Endothelial cell of umbilical vein (primary cell): Measurements from ENCODE around the gene GLRA2. TPM values are rescaled to one million over a fixed set of nuclear protein-coding genes. Genes with fewer than 3 reads are reported as not detected.

Experiments
- BruUV-seq: library from RNA; stranded (reverse); fragments of 400-500 nt; replicated peaks from 2 replicates; lab custom pipeline; 2021; lab: Mats Ljungman, UMichigan
- CTCF ChIA-PET: fragments of 300-600, 350-600 bp; sonication (Branson Sonifier 250); formaldehyde crosslinking; loops from one replicate; lab custom pipeline; 2021; ENCODE audit warnings: antibody characterized with exemption, inconsistent platforms; lab: Charles Lee
- POLR2A ChIA-PET: fragments of 300-600, 350-600 bp; sonication (Branson Sonifier 250); formaldehyde crosslinking; loops from one replicate; lab custom pipeline; 2021; ENCODE audit warnings: antibody characterized with exemption, inconsistent platforms; lab: Charles Lee
- DNase-seq: peaks from one replicate; pipeline ENCODE4 v3.0.0-alpha.2; 2011; ENCODE audit warnings: low read depth, low spot score
- FAIRE-seq: peaks from 2 replicates; lab custom pipeline; 2011; peaks lifted over from hg19 to GRCh38; lab: Jason Lieb, UNC
- H2AFZ ChIP-seq: 2 replicates; pipeline ENCODE4 v1.6.0; 2012; ENCODE audit warnings: low read depth, low read length, control low read depth, inconsistent platforms
- H3K27ac ChIP-seq: 2 replicates; pipeline ENCODE4 v1.5.1; 2011; ENCODE audit warnings: low read depth, mild to moderate bottlenecking, control low read depth, low read length, moderate library complexity; ENCODE audit not compliant: insufficient read depth
- H3K27me3 ChIP-seq, 2 experiments: 2 replicates each; pipeline versions ENCODE4 v1.6.0 to v1.6.1; 2011; ENCODE audit warnings: low read length in 2 of 2, mixed read lengths in 1 of 2; ENCODE audit not compliant: control insufficient read depth in 2 of 2, insufficient read depth in 2 of 2
- H3K36me3 ChIP-seq, 2 experiments: 2 replicates in 1 of 2; 3 replicates in 1 of 2; pipeline ENCODE4 v1.5.1; 2011; ENCODE audit warnings: low read length in 2 of 2, mild to moderate bottlenecking in 1 of 2, moderate library complexity in 1 of 2; ENCODE audit not compliant: control insufficient read depth in 2 of 2, insufficient read depth in 2 of 2; ENCODE audit errors: extremely low read depth in 1 of 2
- H3K4me1 ChIP-seq: 3 replicates; pipeline ENCODE4 v1.5.1; 2011; ENCODE audit warnings: mild to moderate bottlenecking, low read length; ENCODE audit not compliant: control insufficient read depth, insufficient read depth; ENCODE audit errors: extremely low read depth
- H3K4me2 ChIP-seq: 2 replicates; pipeline ENCODE4 v1.6.1; 2011; ENCODE audit warnings: low read length, control low read depth, mixed read lengths; ENCODE audit not compliant: insufficient read depth
- H3K4me3 ChIP-seq, 3 experiments: fragments of 200-600 bp in 1 of 3; sonication (generic), shearing (Covaris generic) in 1 of 3; replicated peaks in 1 of 3; 2 replicates each; pipeline ENCODE4 v1.5.1; 2011 to 2016; ENCODE audit warnings: control low read depth in 3 of 3, low read length in 3 of 3, mild to moderate bottlenecking in 2 of 3, inconsistent platforms in 1 of 3, low read depth in 1 of 3, moderate library complexity in 1 of 3; ENCODE audit not compliant: insufficient read depth in 1 of 3
- H3K79me2 ChIP-seq: 2 replicates; pipeline ENCODE4 v1.6.0; 2012; ENCODE audit warnings: low read length, inconsistent platforms; ENCODE audit not compliant: control insufficient read depth, insufficient read depth
- H3K9ac ChIP-seq: replicated peaks from 2 replicates; pipeline ENCODE3; 2011; ENCODE audit warnings: low read length, control low read depth; ENCODE audit not compliant: insufficient read depth; ENCODE audit errors: extremely low read depth
- H3K9me1 ChIP-seq: replicated peaks from 3 replicates; pipeline ENCODE4 v1.6.0; 2011; ENCODE audit warnings: mild to moderate bottlenecking, low read length; ENCODE audit not compliant: control insufficient read depth, insufficient read depth; ENCODE audit errors: extremely low read depth
- H3K9me3 ChIP-seq: replicated peaks from 2 replicates; pipeline ENCODE4 v1.5.1; 2012; ENCODE audit warnings: low read length, inconsistent platforms; ENCODE audit not compliant: control insufficient read depth, insufficient read depth
- H4K20me1 ChIP-seq: replicated peaks from 2 replicates; pipeline ENCODE3; 2011; ENCODE audit warnings: mild to moderate bottlenecking, low read length; ENCODE audit not compliant: control insufficient read depth, insufficient read depth; ENCODE audit errors: extremely low read depth
- EZH2 ChIP-seq: IDR thresholded peaks from 2 replicates; pipeline ENCODE4 v1.6.1; 2012; ENCODE audit warnings: borderline replicate concordance, low read depth, mild to moderate bottlenecking, moderate library complexity, low read length, inconsistent platforms; ENCODE audit not compliant: severe bottlenecking
- FOS ChIP-seq: IDR thresholded peaks from 2 replicates; pipeline ENCODE4 v1.6.1; 2011; ENCODE audit warnings: mild to moderate bottlenecking, low read length, moderate library complexity, borderline replicate concordance; ENCODE audit not compliant: insufficient read depth
- GATA2 ChIP-seq: IDR thresholded peaks from 2 replicates; pipeline ENCODE4 v1.7.0; 2011; ENCODE audit warnings: low read depth, mild to moderate bottlenecking, moderate library complexity, mixed read lengths, low read length; ENCODE audit not compliant: insufficient read length, insufficient read depth
- JUN ChIP-seq: IDR thresholded peaks from 2 replicates; pipeline ENCODE4 v1.6.1; 2011; ENCODE audit warnings: borderline replicate concordance, low read depth; ENCODE audit not compliant: insufficient read length, insufficient read depth
- MYC ChIP-seq: IDR thresholded peaks from one replicate; pipeline ENCODE4 v1.6.1; 2011; ENCODE audit warnings: mild to moderate bottlenecking, low read depth, low read length
- POLR2A ChIP-seq: IDR thresholded peaks from 2 replicates; pipeline ENCODE4 v1.6.1; 2012; ENCODE audit warnings: low read depth, mild to moderate bottlenecking, control low read depth, low read length
- POLR2AphosphoS5 ChIP-seq: IDR thresholded peaks from 2 replicates; pipeline ENCODE4 v1.6.1; 2012; ENCODE audit warnings: low read depth, mild to moderate bottlenecking, control low read depth, low read length, moderate library complexity; ENCODE audit not compliant: insufficient read depth
- dilution Hi-C: fragments of 300-500 bp; cut with MboI; formaldehyde crosslinking; loops from one replicate; pipeline ENCODE4 v1.15.0; 2019; ENCODE audit warnings: low sequenced_read_pairs; ENCODE audit not compliant: extremely low pct_ligation_motif_present
- intact Hi-C: fragments of 100-400 bp; cut with micrococcal nuclease; formaldehyde crosslinking; loops from one replicate; pipeline ENCODE4 v1.10.0; 2022
- polyA plus RNA-seq, 4 experiments: library from polyadenylated mRNA; depleted of rRNA in 3 of 4; stranded (reverse) in 3 of 4; unstranded in 1 of 4; fragments of >200 nt; gene quantifications; 2 replicates each; pipeline versions ENCODE4 v1.2.1 to v1.2.3, GENCODE V29; 2011 to 2012; ENCODE audit warnings: missing spikeins in 1 of 4
- total RNA-seq: library from RNA; stranded (reverse); gene quantifications from 2 replicates; pipeline ENCODE4 v1.2.3, GENCODE V29; 2021
- TF ChIP-seq, protein P1 (sequence below), 2 donors: IDR thresholded peaks; 1 replicate in 1 of 2; 2 replicates in 1 of 2; pipeline ENCODE4 v1.5.1; 2011; ENCODE audit warnings: low read length in 2 of 2, mild to moderate bottlenecking in 2 of 2, moderate library complexity in 2 of 2, control low read depth in 1 of 2, inconsistent platforms in 1 of 2, low read depth in 1 of 2; ENCODE audit not compliant: insufficient read depth in 1 of 2; ENCODE audit errors: extremely low read depth in 1 of 2
- TF ChIP-seq, protein P2 (sequence below): IDR thresholded peaks from 2 replicates; pipeline ENCODE4 v1.6.1; 2011; ENCODE audit not compliant: insufficient read depth, insufficient read length

Gene GLRA2
- total and polyA plus RNA-seq, 2 donors (not counting 3 experiments of a cell fraction or from before 2014, with no cell fraction given), result not detected

DNA sequence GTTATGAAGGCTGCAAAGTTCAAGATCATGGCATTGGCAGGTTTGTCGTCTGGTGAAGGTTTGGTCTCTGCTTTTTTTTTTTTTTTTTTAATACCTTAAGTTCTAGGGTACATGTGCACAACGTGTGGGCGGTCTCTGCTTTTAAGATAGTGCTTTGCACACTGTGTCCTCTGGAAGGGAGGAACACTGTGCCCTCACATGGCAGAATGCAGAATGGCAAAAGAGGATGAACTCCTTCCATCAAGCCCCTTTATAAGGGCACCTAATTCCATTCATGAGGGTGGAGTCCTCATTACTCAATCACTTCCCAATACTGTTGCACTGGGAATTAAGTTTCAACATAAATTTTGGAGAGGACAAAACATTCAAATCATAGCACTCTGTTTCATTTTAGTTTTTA, 101.4 kb downstream of the GLRA2 start:
- Histone ChIP-seq H3K79me2 (no peaks in the 10 kb centered on the region), H3K4me2 (no peak overlapping the region), H3K27ac (no peak overlapping the region), H3K4me3 (no peak overlapping the region), H4K20me1 (no peaks in the 10 kb centered on the region), H3K4me1 (no peaks in the 10 kb centered on the region), H2AFZ (no peak overlapping the region), H3K27me3 (no peaks in the 10 kb centered on the region), H3K36me3 (no peaks in the 10 kb centered on the region), H3K9me1 (no peaks in the 10 kb centered on the region), H3K9ac (no peak overlapping the region), H3K9me3 (no peaks in the 10 kb centered on the region)
- CTCF ChIA-PET, result no interaction called here
- TF ChIP-seq, protein P1, sequence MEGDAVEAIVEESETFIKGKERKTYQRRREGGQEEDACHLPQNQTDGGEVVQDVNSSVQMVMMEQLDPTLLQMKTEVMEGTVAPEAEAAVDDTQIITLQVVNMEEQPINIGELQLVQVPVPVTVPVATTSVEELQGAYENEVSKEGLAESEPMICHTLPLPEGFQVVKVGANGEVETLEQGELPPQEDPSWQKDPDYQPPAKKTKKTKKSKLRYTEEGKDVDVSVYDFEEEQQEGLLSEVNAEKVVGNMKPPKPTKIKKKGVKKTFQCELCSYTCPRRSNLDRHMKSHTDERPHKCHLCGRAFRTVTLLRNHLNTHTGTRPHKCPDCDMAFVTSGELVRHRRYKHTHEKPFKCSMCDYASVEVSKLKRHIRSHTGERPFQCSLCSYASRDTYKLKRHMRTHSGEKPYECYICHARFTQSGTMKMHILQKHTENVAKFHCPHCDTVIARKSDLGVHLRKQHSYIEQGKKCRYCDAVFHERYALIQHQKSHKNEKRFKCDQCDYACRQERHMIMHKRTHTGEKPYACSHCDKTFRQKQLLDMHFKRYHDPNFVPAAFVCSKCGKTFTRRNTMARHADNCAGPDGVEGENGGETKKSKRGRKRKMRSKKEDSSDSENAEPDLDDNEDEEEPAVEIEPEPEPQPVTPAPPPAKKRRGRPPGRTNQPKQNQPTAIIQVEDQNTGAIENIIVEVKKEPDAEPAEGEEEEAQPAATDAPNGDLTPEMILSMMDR (IDR thresholded peaks at IDR 0.05; ENCODE audit: extremely low read depth in 1 of 2, insufficient read depth in 1 of 2, low read depth in 1 of 2, low read length in 2 of 2), result no peak
- no peak for TF ChIP-seq GATA2
- no peak for TF ChIP-seq POLR2A
- TF ChIP-seq MYC, result no peak
- TF ChIP-seq, protein P2, sequence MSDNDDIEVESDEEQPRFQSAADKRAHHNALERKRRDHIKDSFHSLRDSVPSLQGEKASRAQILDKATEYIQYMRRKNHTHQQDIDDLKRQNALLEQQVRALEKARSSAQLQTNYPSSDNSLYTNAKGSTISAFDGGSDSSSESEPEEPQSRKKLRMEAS, result no peak
- TF ChIP-seq POLR2AphosphoS5, result no peak
- no peak for TF ChIP-seq FOS
- no peak for TF ChIP-seq EZH2
- TF ChIP-seq JUN, result no peak
- dilution Hi-C loops (no loop called here), intact Hi-C loops (no loop called here)
- no peak for DNase-seq
- BruUV-seq, result no TSS peak
- POLR2A ChIA-PET, result no interaction called here
- FAIRE-seq, result no peak
